HepG2 (cell line): ENCODE data around the gene TUBG2. TPM values are rescaled to one million over a fixed set of nuclear protein-coding genes. Genes with fewer than 3 reads are reported as not detected.

Experiments used
- AKAP8 ChIP-seq: sonication (generic); formaldehyde crosslinking; IDR thresholded peaks from 2 replicates; pipeline ENCODE4 v1.5.1; 2020; ENCODE audit warnings: mild to moderate bottlenecking, missing genetic modification reagents
- ASH2L ChIP-seq: fragments of 300-600, 200-600 bp; sonication (generic); IDR thresholded peaks from 2 replicates; pipeline ENCODE4 v1.7.0; 2017; ENCODE audit warnings: low read depth, mild to moderate bottlenecking, moderate library complexity, mixed read lengths, low read length; ENCODE audit not compliant: insufficient read length
- ATF4 ChIP-seq, 2 experiments: fragments of 450-650 bp in 1 of 2; sonication (generic) in 1 of 2; formaldehyde crosslinking; IDR thresholded peaks; 2 replicates each; pipeline versions ENCODE4 v1.5.0 to v1.8.0; 2020 to 2022; ENCODE audit warnings: mild to moderate bottlenecking in 1 of 2, missing genetic modification reagents in 1 of 2
- E2F1 ChIP-seq: sonication (generic); formaldehyde crosslinking; IDR thresholded peaks from 2 replicates; pipeline ENCODE4 v1.5.0; 2020; ENCODE audit warnings: missing genetic modification reagents
- FOXC1 ChIP-seq: sonication (generic); formaldehyde crosslinking; IDR thresholded peaks from 2 replicates; pipeline ENCODE4 v1.8.0; 2022; ENCODE audit warnings: mild to moderate bottlenecking, missing genetic modification reagents, borderline replicate concordance
- GATA4 ChIP-seq: sonication (generic); IDR thresholded peaks from 2 replicates; pipeline ENCODE4 v1.6.1; 2016; ENCODE audit warnings: antibody characterized with exemption, low read depth, borderline replicate concordance
- KDM5B ChIP-seq: sonication (generic); formaldehyde crosslinking; IDR thresholded peaks from 2 replicates; pipeline ENCODE4 v1.4.0; 2020; ENCODE audit warnings: missing genetic modification reagents, mild to moderate bottlenecking, borderline replicate concordance
- MAFF ChIP-seq: IDR thresholded peaks from 2 replicates; pipeline ENCODE4 v1.6.1; 2011; ENCODE audit warnings: low read depth, low read length, improper control_type of control experiment
- MAFK ChIP-seq, 2 experiments: IDR thresholded peaks in 1 of 2; conservative IDR thresholded peaks in 1 of 2; 2 replicates each; pipeline ENCODE4 v1.6.1; 2011; ENCODE audit warnings: improper control_type of control experiment in 2 of 2, low read length in 2 of 2
- POLR2AphosphoS5 ChIP-seq: IDR thresholded peaks from 2 replicates; pipeline ENCODE4 v1.6.1; 2012; ENCODE audit warnings: low read depth, low read length
- SRSF1 ChIP-seq: fragments of 200-400 bp; formaldehyde crosslinking; optimal IDR thresholded peaks from 2 replicates; pipeline ENCODE3; 2017; ENCODE audit warnings: mild to moderate bottlenecking, low read depth, low read length, moderate library complexity
- U2AF2 ChIP-seq: fragments of 200-400 bp; formaldehyde crosslinking; IDR thresholded peaks from 2 replicates; pipeline ENCODE4 v1.6.1; 2017; ENCODE audit warnings: low read depth, mild to moderate bottlenecking, low read length
- XBP1 ChIP-seq: sonication (generic); formaldehyde crosslinking; IDR thresholded peaks from 2 replicates; pipeline ENCODE4 v1.5.0; 2020; ENCODE audit warnings: missing genetic modification reagents
- ZNF10 ChIP-seq: sonication (generic); formaldehyde crosslinking; IDR thresholded peaks from 2 replicates; pipeline ENCODE4 v1.4.0; 2020; ENCODE audit warnings: mild to moderate bottlenecking, low read depth, missing genetic modification reagents, borderline replicate concordance
- ZNF251 ChIP-seq: sonication (generic); formaldehyde crosslinking; IDR thresholded peaks from 2 replicates; pipeline ENCODE4 v1.9.0; 2021; ENCODE audit warnings: mild to moderate bottlenecking, missing genetic modification reagents
- ZNF350 ChIP-seq: sonication (generic); formaldehyde crosslinking; IDR thresholded peaks from 2 replicates; pipeline ENCODE4 v1.4.0; 2020; ENCODE audit warnings: mild to moderate bottlenecking, low read depth, missing genetic modification reagents, borderline replicate concordance
- ZNF510 ChIP-seq: sonication (generic); formaldehyde crosslinking; IDR thresholded peaks from 2 replicates; pipeline ENCODE4 v1.4.0; 2020; ENCODE audit warnings: low read depth, mild to moderate bottlenecking, missing genetic modification reagents
- ZNF552 ChIP-seq: sonication (generic); formaldehyde crosslinking; IDR thresholded peaks from 2 replicates; pipeline ENCODE4 v1.9.0; 2022; ENCODE audit warnings: missing genetic modification reagents, mild to moderate bottlenecking, borderline replicate concordance
- ZNF597 ChIP-seq: sonication (generic); formaldehyde crosslinking; IDR thresholded peaks from 2 replicates; pipeline ENCODE4 v1.5.0; 2020; ENCODE audit warnings: missing genetic modification reagents
- ZNF607 ChIP-seq: sonication (generic); formaldehyde crosslinking; IDR thresholded peaks from 2 replicates; pipeline ENCODE4 v1.5.1; 2020; ENCODE audit warnings: missing genetic modification reagents, mild to moderate bottlenecking, borderline replicate concordance
- ZNF660 ChIP-seq: sonication (generic); formaldehyde crosslinking; IDR thresholded peaks from 2 replicates; pipeline ENCODE4 v1.5.1; 2020; ENCODE audit warnings: mild to moderate bottlenecking, low read depth, missing genetic modification reagents, borderline replicate concordance
- ZNF781 ChIP-seq: sonication (generic); formaldehyde crosslinking; IDR thresholded peaks from 2 replicates; pipeline ENCODE4 v1.5.1; 2020; ENCODE audit warnings: borderline replicate concordance, mild to moderate bottlenecking, missing genetic modification reagents; ENCODE audit errors: not compliant biosample characterization
- ZNF839 ChIP-seq: sonication (generic); formaldehyde crosslinking; IDR thresholded peaks from 2 replicates; pipeline ENCODE4 v1.4.0; 2020; ENCODE audit warnings: missing genetic modification reagents, mild to moderate bottlenecking, borderline replicate concordance
- ZSCAN5A ChIP-seq: sonication (generic); formaldehyde crosslinking; IDR thresholded peaks from 2 replicates; pipeline ENCODE4 v1.8.0; 2022; ENCODE audit warnings: mild to moderate bottlenecking, missing genetic modification reagents, borderline replicate concordance
- polyA plus RNA-seq, 8 experiments: library from polyadenylated mRNA; depleted of rRNA in 3 of 8; stranded (reverse) in 7 of 8; unstranded in 1 of 8; fragments of >200 nt; fragmentation: Illumina TruSeq in 4 of 8; extraction: Trizol in 4 of 8; gene quantifications; 2 replicates each; pipeline versions ENCODE4 v1.2.1 to v1.2.3, GENCODE V29; 2011 to 2016; ENCODE audit warnings: low read depth in 4 of 8, missing spikeins in 1 of 8, mixed read lengths in 1 of 8; ENCODE audit not compliant: insufficient read depth in 1 of 8
- total RNA-seq, 5 experiments: library from RNA; depleted of rRNA; stranded (reverse); fragments of >200 nt; fragmentation: Illumina TruSeq; extraction: Trizol; gene quantifications; 2 replicates each; pipeline ENCODE4 v1.2.3, GENCODE V29; 2016; ENCODE audit warnings: low read depth in 1 of 5

The TUBG2 gene
- total and polyA plus RNA-seq, 2 of the 13 experiments (the other 11 are each of a cell fraction or from before 2014, with no cell fraction given) = 16.0 to 42.3 TPM

GRCh38 chr17:42659079-42659931, at the start of gene TUBG2 (continued):
- TF ChIP-seq GATA4 (peak; percentile 71; the same call in 1 of the 2 replicates), ZNF10 (no peak), POLR2AphosphoS5 (peak; percentile 94), ZNF597 (CRISPR knock-in tag) (no peak), ZSCAN5A (CRISPR knock-in tag) (no peak), ZNF607 (CRISPR knock-in tag) (peak; percentile 91), KDM5B (peak; percentile 87), E2F1 (CRISPR knock-in tag) (peak; percentile 57; the same call in 1 of the 2 replicates), U2AF2 (no peak), ZNF251 (no peak), MAFK (conservative IDR thresholded peaks at IDR 0.05 in 1 of 2, IDR thresholded peaks at IDR 0.05 in 1 of 2; ENCODE audit: low read length in 2 of 2) (no peak), ZNF839 (peak; percentile 58; the same call in 1 of the 2 replicates), ZNF510 (no peak), ZNF781 (CRISPR knock-in tag) (peak; percentile 94), ZNF350 (CRISPR knock-in tag) (no peak; the same call in 1 of the 2 replicates), AKAP8 (peak; percentile 72; the same call in 1 of the 2 replicates), MAFF (no peak), ASH2L (peak; percentile 70), SRSF1 (no peak), FOXC1 (CRISPR knock-in tag) (no peak), ATF4 (CRISPR knock-in tag; IDR thresholded peaks at IDR 0.05) (no peak), ZNF660 (CRISPR knock-in tag) (0 out of 2 replicates have a peak, but pooled peaks have one; percentile 91), XBP1 (CRISPR knock-in tag) (peak; percentile 69; the same call in 1 of the 2 replicates), ZNF552 (CRISPR knock-in tag) (no peak; the same call in 1 of the 2 replicates)
